SJCRH30 (cell line): ENCODE results near the gene KIF12. TPM values are rescaled to one million over a fixed set of nuclear protein-coding genes. Genes with fewer than 3 reads are reported as not detected.
"Not testable (repeated sequence)": the region's sequence is repeated elsewhere in the genome, so short reads cannot be mapped to it uniquely, and the experiment has no call there.

ENCODE experiments used
- DNase-seq, 2 experiments: peaks; one replicate each; pipeline ENCODE4 v3.0.0-alpha.2; 2015 to 2020
- H3K27ac ChIP-seq: fragments of 250-450 bp; sonication (Bioruptor Pico); 2 replicates; pipeline ENCODE4 v1.5.1; 2020; ENCODE audit warnings: mild to moderate bottlenecking, moderate library complexity
- H3K27me3 ChIP-seq: fragments of 250-450 bp; sonication (Bioruptor Pico); 2 replicates; pipeline ENCODE4 v1.5.1; 2020; ENCODE audit warnings: mild to moderate bottlenecking, moderate library complexity
- H3K36me3 ChIP-seq: fragments of 250-450 bp; sonication (Bioruptor Pico); 2 replicates; pipeline ENCODE4 v1.5.1; 2020; ENCODE audit warnings: mild to moderate bottlenecking, moderate library complexity
- H3K4me1 ChIP-seq: fragments of 250-450 bp; sonication (Bioruptor Pico); 2 replicates; pipeline ENCODE4 v1.5.1; 2020; ENCODE audit warnings: mild to moderate bottlenecking, moderate library complexity
- H3K4me3 ChIP-seq: fragments of 250-450 bp; sonication (Bioruptor Pico); 2 replicates; pipeline ENCODE4 v1.5.1; 2020; ENCODE audit warnings: mild to moderate bottlenecking, moderate library complexity
- H3K9me3 ChIP-seq: fragments of 250-450 bp; sonication (Bioruptor Pico); replicated peaks from 2 replicates; pipeline ENCODE4 v1.5.1; 2020; ENCODE audit warnings: mild to moderate bottlenecking, moderate library complexity
- total RNA-seq: library from RNA; depleted of rRNA; stranded (reverse); fragments of >200 nt; shearing (Covaris generic); gene quantifications from 2 replicates; pipeline ENCODE4 v1.2.3, GENCODE V29; 2014; rRNA removed

The KIF12 gene
- total RNA-seq, 1 experiment from 2014 or later: not detected

GRCh38 chr9:114049441-114050225, 49.5 kb downstream of the KIF12 start:
- H3K27me3 ChIP-seq: no peaks in the 10 kb centered on the region
- peaks cover 33% of the 10 kb centered on the region for H3K36me3 ChIP-seq

GRCh38 chr9:114048533-114049415, 50.3 kb downstream of the KIF12 start:
- H3K27ac ChIP-seq: no peak overlapping the region
- H3K4me1 ChIP-seq: no peaks in the 10 kb centered on the region
- H3K27me3 ChIP-seq: no peaks in the 10 kb centered on the region
- DNase-seq: no peak
- peaks cover 33% of the 10 kb centered on the region for H3K36me3 ChIP-seq
- H3K9me3 ChIP-seq: no peaks in the 10 kb centered on the region
- H3K4me3 ChIP-seq: no peak overlapping the region

More at GRCh38 chr9:114049441-114050225, 49.5 kb downstream of the KIF12 start:
- DNase-seq: no peak
- Histone ChIP-seq H3K4me1 (no peaks in the 10 kb centered on the region), H3K4me3 (no peak overlapping the region), H3K9me3 (no peaks in the 10 kb centered on the region), H3K27ac (no peak overlapping the region)

DNA sequence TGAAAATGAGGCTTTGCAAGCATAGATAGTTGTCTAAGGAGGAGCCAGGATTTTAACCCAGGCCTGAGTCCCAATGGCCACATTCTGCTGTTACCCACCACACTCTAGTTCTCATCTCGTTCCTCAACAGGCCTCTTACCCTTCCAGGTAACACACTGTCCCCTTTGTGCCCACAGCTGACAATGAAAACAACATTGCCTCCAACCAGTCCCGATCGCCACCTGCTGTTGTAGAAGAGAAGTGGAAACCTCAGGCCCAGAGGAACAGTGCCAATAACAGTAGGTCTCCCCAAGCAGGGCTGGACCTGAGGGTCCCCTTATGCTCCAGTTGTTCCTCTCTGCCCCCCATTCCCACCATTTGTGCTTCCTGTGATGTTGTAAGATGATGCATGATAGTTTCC, 51.4 kb downstream of the KIF12 start:
- Histone ChIP-seq H3K4me3 (no peak overlapping the region), H3K27me3 (no peaks in the 10 kb centered on the region)
- DNase-seq: no peak

GRCh38 chr9:114046875-114047274, 52.2 kb downstream of the KIF12 start:
- Histone ChIP-seq H3K9me3 (no peaks in the 10 kb centered on the region), H3K27ac (no peak overlapping the region), H3K36me3 (peaks cover 28% of the 10 kb centered on the region), H3K4me3 (no peak overlapping the region), H3K27me3 (no peaks in the 10 kb centered on the region), H3K4me1 (no peaks in the 10 kb centered on the region)
- no peak for DNase-seq

More for the DNA sequence above, 51.4 kb downstream of the KIF12 start:
- Histone ChIP-seq H3K27ac (no peak overlapping the region), H3K36me3 (peaks cover 33% of the 10 kb centered on the region), H3K9me3 (no peaks in the 10 kb centered on the region), H3K4me1 (no peaks in the 10 kb centered on the region)

GRCh38 chr9:114046237-114046755, 52.8 kb downstream of the KIF12 start:
- Histone ChIP-seq H3K27ac (no peak overlapping the region), H3K36me3 (peaks cover 28% of the 10 kb centered on the region), H3K4me1 (no peaks in the 10 kb centered on the region)

DNA sequence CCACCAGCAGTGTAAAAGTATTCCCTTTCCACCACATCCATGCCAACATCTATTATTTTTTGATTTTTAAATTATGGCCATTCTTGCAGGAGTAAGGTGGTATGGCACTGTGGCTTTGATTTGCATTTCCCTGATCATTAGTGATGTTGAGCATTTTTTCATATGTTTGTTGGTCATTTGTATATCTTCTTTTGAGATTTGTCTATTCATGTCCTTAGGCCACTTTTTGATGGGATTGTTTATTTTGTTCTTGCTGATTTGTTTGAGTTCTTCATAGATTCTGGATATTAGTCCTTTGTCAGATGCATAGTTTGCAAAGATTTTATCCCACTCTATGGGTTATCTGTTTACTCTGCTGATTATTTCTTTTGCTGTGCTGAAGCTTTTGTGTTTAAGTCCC, 55.4 kb downstream of the KIF12 start:
- H3K27ac ChIP-seq, H3K27me3 ChIP-seq, DNase-seq, H3K4me1 ChIP-seq, H3K9me3 ChIP-seq, H3K4me3 ChIP-seq: not testable (repeated sequence)
- H3K36me3 ChIP-seq: peaks cover 26% of the 10 kb centered on the region

More at GRCh38 chr9:114046237-114046755, 52.8 kb downstream of the KIF12 start:
- no peak for DNase-seq
- H3K27me3 ChIP-seq: no peaks in the 10 kb centered on the region
- no peak overlapping the region for H3K4me3 ChIP-seq
- H3K9me3 ChIP-seq: no peaks in the 10 kb centered on the region

Other genes with a start within 250 kb of the KIF12 start
- gene ZNF618, start 223.0 kb downstream of the KIF12 start, total RNA-seq: 16.1 and 19.3 TPM in 2 replicates
- gene AMBP, start 21.0 kb downstream of the KIF12 start, total RNA-seq: 0.55 and 0.81 TPM in 2 replicates
- gene COL27A1, start 56.2 kb upstream of the KIF12 start, total RNA-seq: 13.0 and 18.6 TPM in 2 replicates
- not detected in 2 replicates for gene ORM1, start 223.8 kb upstream of the KIF12 start, total RNA-seq
- gene ORM2, start 230.6 kb upstream of the KIF12 start, total RNA-seq: not detected in 2 replicates